ENCODE results near the gene GLRA3.

Gene GLRA3

DNA sequence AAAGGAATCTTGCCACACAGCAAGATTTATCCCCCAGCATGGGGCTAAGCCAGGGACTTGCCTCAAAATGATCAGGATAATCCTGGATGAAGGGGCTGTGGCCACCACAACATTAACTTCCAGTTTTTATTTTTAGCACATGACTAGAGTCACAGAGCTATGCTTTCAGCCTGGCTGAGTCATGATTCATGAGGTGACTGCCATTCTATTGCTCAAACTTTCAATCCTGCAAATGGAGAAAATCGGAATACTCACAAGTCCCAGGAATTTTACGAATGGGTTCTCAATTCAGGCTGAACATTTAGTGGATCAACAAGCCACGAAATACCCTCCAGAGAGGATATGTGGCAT, 236.1 kb downstream of the GLRA3 start:
- DNase-seq (ENCODE audit: low read depth), result peak; percentile 84
- TF ChIP-seq, protein P1, sequence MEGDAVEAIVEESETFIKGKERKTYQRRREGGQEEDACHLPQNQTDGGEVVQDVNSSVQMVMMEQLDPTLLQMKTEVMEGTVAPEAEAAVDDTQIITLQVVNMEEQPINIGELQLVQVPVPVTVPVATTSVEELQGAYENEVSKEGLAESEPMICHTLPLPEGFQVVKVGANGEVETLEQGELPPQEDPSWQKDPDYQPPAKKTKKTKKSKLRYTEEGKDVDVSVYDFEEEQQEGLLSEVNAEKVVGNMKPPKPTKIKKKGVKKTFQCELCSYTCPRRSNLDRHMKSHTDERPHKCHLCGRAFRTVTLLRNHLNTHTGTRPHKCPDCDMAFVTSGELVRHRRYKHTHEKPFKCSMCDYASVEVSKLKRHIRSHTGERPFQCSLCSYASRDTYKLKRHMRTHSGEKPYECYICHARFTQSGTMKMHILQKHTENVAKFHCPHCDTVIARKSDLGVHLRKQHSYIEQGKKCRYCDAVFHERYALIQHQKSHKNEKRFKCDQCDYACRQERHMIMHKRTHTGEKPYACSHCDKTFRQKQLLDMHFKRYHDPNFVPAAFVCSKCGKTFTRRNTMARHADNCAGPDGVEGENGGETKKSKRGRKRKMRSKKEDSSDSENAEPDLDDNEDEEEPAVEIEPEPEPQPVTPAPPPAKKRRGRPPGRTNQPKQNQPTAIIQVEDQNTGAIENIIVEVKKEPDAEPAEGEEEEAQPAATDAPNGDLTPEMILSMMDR (conservative IDR thresholded peaks at IDR 0.05; ENCODE audit: low read depth, low read length), result no peak
- no peak overlapping the region for H3K4me3 ChIP-seq (ENCODE audit: low read length)

DNA sequence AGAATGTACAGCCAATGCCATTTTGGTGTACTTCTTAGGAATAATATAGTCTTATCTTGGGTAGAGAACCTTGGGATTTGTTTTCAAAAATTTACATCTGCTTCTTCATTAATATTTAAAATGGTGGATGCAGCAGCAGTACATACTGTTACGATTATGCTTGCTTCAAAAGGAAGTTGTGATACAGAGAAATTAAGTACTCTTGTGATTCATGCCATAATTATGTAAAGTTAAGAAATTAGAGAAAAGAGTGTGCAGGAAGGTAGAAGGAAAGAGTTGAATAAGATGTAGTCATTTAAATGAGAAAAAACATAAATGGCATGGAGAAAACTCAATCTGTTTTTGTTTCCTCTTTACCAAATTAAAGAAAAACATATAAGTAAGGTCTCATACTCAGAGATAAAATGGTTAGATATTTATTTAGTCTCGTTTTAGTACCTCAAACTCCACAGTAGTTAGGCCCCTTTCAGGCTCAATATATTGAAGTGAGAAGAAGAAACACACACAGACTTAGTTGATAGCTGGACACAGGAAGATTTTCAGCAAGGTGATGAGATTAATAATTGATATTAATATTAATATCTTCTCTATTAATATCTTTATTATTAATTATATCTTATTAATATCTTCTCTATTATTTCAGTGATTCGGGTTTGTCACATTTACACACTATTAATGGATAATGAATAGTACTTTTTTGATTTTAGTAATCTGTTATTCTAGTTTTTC, 236.6 kb downstream of the GLRA3 start:
- no peak overlapping the region for H3K4me3 ChIP-seq (ENCODE audit: low read length)
- peak; percentile 8 for DNase-seq (ENCODE audit: low read depth)
- TF ChIP-seq, protein P1 (conservative IDR thresholded peaks at IDR 0.05; ENCODE audit: low read depth, low read length), result no peak

DNA sequence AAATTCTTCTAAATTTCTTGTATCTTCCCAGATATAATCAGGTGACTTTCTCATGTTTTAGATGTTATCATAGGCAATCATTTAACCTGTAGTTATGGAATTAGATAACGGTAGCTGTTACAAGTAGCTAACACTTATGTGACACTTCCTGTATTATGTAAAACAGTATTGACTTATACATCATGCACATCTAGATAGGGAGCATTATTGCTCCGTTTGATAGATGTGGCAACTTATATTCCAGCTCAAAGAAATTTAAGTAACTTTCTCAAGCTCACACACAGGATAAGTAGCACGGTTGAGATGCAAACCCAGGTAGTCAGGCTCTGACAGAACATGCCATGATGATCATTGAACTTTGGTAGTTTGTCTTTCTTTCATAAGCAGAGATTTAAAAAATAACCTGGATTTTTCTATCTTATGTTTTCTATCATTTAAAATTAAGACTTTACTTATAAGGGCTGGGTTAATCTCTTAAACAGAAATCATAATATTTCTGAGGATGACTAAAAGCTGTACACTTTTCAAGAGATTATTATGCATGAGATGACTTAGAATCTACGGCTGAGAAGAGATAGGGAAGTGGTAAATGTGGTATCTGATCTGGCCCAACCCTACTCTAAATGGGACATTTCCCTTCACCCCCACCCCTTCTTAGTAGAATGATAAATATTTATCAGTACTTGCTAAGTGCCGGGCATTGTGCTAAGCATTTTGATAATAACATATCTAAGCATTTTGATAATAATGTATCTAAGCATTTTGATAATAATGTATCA, 237.6 kb downstream of the GLRA3 start:
- no peak for DNase-seq (ENCODE audit: low read depth)
- TF ChIP-seq, protein P1 (conservative IDR thresholded peaks at IDR 0.05; ENCODE audit: low read depth, low read length), result no peak
- H3K4me3 ChIP-seq (ENCODE audit: low read length), result no peak overlapping the region

DNA sequence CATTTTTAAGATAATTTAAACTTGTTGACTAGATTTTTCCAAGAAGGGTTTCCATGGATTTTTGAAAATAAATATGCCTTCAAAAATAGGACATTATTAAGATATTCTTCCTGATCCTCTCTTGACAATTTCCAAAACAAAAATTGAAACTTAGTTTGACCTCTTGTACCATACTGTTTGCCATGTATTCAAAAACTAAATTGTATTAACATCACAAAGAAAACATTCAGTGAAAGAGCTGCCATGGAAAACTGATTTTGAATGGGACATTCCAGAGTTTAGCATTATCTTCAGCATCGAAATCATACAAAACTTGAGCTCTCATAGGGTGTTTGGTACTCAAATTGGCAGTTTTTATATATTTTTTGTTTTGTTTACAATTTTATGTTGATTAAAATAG, 238.7 kb downstream of the GLRA3 start:
- TF ChIP-seq, protein P1 (conservative IDR thresholded peaks at IDR 0.05; ENCODE audit: low read depth, low read length), result no peak
- no peak for DNase-seq (ENCODE audit: low read depth)
- H3K4me3 ChIP-seq (ENCODE audit: low read length), result no peak overlapping the region
